ENCODE results near the gene RUFY3. TPM values are rescaled to one million over a fixed set of nuclear protein-coding genes. Genes with fewer than 3 reads are reported as not detected.
"Not testable (repeated sequence)": the region's sequence is repeated elsewhere in the genome, so short reads cannot be mapped to it uniquely, and the experiment has no call there.

The RUFY3 gene
- total RNA-seq, 1 donor: 82.5 TPM

DNA sequence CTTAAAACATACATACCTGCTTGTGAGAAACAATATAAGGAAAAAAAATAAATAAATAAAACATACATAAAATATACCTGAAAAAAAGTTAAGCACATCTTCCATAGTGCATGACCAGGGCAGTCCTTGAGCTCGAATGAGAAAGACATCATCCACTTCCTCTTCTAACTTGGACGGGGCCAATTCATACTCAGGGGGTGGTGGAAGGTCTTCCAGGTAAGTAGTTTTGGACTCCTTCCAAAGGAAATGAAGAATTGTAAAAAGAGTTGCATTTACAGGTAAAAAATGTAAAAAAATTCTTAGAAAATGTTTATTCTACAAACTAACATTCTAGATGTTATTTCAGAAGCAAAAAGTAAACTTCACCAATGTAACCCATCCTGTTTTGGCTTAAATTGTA is 114.3 kb downstream of the RUFY3 start:
- H3K4me1 ChIP-seq (ENCODE audit: insufficient read depth, low read length): peaks cover 17% of the 10 kb centered on the region
- TF ChIP-seq, protein P1, sequence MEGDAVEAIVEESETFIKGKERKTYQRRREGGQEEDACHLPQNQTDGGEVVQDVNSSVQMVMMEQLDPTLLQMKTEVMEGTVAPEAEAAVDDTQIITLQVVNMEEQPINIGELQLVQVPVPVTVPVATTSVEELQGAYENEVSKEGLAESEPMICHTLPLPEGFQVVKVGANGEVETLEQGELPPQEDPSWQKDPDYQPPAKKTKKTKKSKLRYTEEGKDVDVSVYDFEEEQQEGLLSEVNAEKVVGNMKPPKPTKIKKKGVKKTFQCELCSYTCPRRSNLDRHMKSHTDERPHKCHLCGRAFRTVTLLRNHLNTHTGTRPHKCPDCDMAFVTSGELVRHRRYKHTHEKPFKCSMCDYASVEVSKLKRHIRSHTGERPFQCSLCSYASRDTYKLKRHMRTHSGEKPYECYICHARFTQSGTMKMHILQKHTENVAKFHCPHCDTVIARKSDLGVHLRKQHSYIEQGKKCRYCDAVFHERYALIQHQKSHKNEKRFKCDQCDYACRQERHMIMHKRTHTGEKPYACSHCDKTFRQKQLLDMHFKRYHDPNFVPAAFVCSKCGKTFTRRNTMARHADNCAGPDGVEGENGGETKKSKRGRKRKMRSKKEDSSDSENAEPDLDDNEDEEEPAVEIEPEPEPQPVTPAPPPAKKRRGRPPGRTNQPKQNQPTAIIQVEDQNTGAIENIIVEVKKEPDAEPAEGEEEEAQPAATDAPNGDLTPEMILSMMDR (IDR thresholded peaks at IDR 0.05; ENCODE audit: extremely low read depth, low read depth, low read length): no peak
- DNase-seq (ENCODE audit: insufficient read length, low spot score, missing footprints): no peak
- H3K4me2 ChIP-seq (ENCODE audit: insufficient read depth, low read length): peak overlapping the region; percentile 48
- H3K4me3 ChIP-seq (ENCODE audit: insufficient read depth, low read length): no peak overlapping the region
- H3K27me3 ChIP-seq (ENCODE audit: insufficient read depth, low read length): no peaks in the 10 kb centered on the region
- H3K36me3 ChIP-seq (ENCODE audit: insufficient read depth, low read length): peaks cover 38% of the 10 kb centered on the region
- H3K79me2 ChIP-seq (ENCODE audit: insufficient read depth, low read length): peaks cover 77% of the 10 kb centered on the region
- no peak overlapping the region for H2AFZ ChIP-seq (ENCODE audit: low read length)
- H3K9me3 ChIP-seq (ENCODE audit: low read depth, low read length): no peaks in the 10 kb centered on the region
- peaks cover 48% of the 10 kb centered on the region for H4K20me1 ChIP-seq (ENCODE audit: insufficient read depth, low read length)
- no peak overlapping the region for H3K27ac ChIP-seq (ENCODE audit: low read depth, low read length)

- Histone ChIP-seq H4K20me1 (ENCODE audit: insufficient read depth, low read length) (peaks cover 38% of the 10 kb centered on the region), H3K27me3 (ENCODE audit: insufficient read depth, low read length) (no peaks in the 10 kb centered on the region), H3K4me3 (ENCODE audit: insufficient read depth, low read length) (peak overlapping the region; percentile 91), H3K4me2 (ENCODE audit: insufficient read depth, low read length) (peak overlapping the region; percentile 99), H3K79me2 (ENCODE audit: insufficient read depth, low read length) (peaks cover 60% of the 10 kb centered on the region), H3K9me3 (ENCODE audit: low read depth, low read length) (no peaks in the 10 kb centered on the region), H3K36me3 (ENCODE audit: insufficient read depth, low read length) (peaks cover 17% of the 10 kb centered on the region), H2AFZ (ENCODE audit: low read length) (peak overlapping the region; percentile 15), H3K4me1 (ENCODE audit: insufficient read depth, low read length) (peaks cover 17% of the 10 kb centered on the region), H3K27ac (ENCODE audit: low read depth, low read length) (peak overlapping the region; percentile 85)
- DNase-seq (ENCODE audit: insufficient read length, low spot score, missing footprints): peak; percentile 52
- TF ChIP-seq, protein P1 (IDR thresholded peaks at IDR 0.05; ENCODE audit: extremely low read depth, low read depth, low read length): no peak
Measured at GRCh38 chr4:70838204-70838603, 116.4 kb downstream of the RUFY3 start.

DNA sequence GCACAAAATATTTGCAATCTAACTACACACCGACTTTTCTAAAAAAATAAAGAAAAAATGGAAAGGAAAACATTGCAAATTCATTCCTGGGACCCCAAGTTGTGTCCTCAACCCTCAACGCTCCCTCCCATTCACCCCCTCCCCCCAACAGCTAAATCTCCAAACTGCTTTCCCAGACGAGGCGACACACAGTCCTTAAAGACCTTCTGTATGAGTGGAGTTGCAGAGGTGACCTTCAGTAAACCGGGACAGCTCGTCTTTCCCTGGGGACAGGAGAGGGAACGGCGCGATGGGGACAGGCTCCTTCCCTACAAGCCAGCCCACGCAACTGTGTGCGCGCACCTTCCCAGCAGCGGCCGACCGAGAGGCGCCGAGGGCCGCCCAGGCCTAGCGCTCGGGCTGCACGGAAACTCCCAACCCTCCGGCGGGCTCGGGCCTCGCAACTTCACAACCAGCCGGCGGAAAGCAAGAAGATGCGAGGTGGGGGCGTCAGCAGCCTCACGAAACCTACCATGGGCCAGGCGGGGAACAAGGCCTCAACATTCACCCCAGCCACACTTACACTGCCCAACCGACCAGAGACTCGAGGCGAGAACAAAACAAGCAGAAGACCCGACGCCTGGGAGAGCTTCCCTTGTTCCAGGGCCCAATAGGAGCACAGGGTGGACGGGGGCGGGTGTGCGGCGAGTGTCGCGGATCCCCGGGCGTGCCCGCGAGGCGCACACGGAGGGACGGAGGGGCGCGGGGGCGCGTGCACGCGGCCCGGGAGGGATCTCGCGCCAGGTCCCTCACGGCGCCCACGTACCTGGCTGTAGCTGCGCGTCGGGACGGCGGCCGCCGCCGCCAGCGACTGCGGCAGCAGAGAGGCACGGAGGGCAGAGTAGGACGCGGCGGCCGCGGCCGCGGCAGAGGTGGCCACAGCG is 117.2 kb downstream of the RUFY3 start:
- Histone ChIP-seq H2AFZ (ENCODE audit: low read length) (peak overlapping the region; percentile 83), H3K4me1 (ENCODE audit: insufficient read depth, low read length) (peaks cover 10% of the 10 kb centered on the region), H3K79me2 (ENCODE audit: insufficient read depth, low read length) (peaks cover 52% of the 10 kb centered on the region), H3K4me2 (ENCODE audit: insufficient read depth, low read length) (peak overlapping the region; percentile 99), H3K4me3 (ENCODE audit: insufficient read depth, low read length) (peak overlapping the region; percentile 91), H3K27ac (ENCODE audit: low read depth, low read length) (peak overlapping the region; percentile 85), H3K27me3 (ENCODE audit: insufficient read depth, low read length) (no peaks in the 10 kb centered on the region), H3K36me3 (ENCODE audit: insufficient read depth, low read length) (peaks cover 11% of the 10 kb centered on the region), H3K9me3 (ENCODE audit: low read depth, low read length) (no peaks in the 10 kb centered on the region), H4K20me1 (ENCODE audit: insufficient read depth, low read length) (peaks cover 33% of the 10 kb centered on the region)
- TF ChIP-seq, protein P1 (IDR thresholded peaks at IDR 0.05; ENCODE audit: extremely low read depth, low read depth, low read length): no peak
- peak; percentile 96 for DNase-seq (ENCODE audit: insufficient read length, low spot score, missing footprints)

GRCh38 chr4:70839589-70840093 is 117.9 kb downstream of the RUFY3 start, which contains the start of gene GRSF1:
Gene GRSF1 (minus strand): TSS chr4:70839890. CDS start chr4:70839827, 63 bp downstream.
- Histone ChIP-seq H3K9me3 (ENCODE audit: low read depth, low read length) (no peaks in the 10 kb centered on the region), H3K4me3 (ENCODE audit: insufficient read depth, low read length) (peak within 1 kb of the TSS; percentile 91), H4K20me1 (ENCODE audit: insufficient read depth, low read length) (peaks cover 33% of the 10 kb centered on the region), H3K27ac (ENCODE audit: low read depth, low read length) (peak within 1 kb of the TSS; percentile 85), H3K36me3 (ENCODE audit: insufficient read depth, low read length) (peaks cover 7% of the 10 kb centered on the region), H3K4me2 (ENCODE audit: insufficient read depth, low read length) (peak within 1 kb of the TSS; percentile 99), H3K79me2 (ENCODE audit: insufficient read depth, low read length) (peaks cover 46% of the 10 kb centered on the region), H2AFZ (ENCODE audit: low read length) (peak within 1 kb of the TSS; percentile 83), H3K27me3 (ENCODE audit: insufficient read depth, low read length) (no peaks in the 10 kb centered on the region), H3K4me1 (ENCODE audit: insufficient read depth, low read length) (peaks cover 10% of the 10 kb centered on the region)
- TF ChIP-seq, protein P1 (IDR thresholded peaks at IDR 0.05; ENCODE audit: extremely low read depth, low read depth, low read length): no peak
- peak; percentile 98 for DNase-seq (ENCODE audit: insufficient read length, low spot score, missing footprints)

DNA sequence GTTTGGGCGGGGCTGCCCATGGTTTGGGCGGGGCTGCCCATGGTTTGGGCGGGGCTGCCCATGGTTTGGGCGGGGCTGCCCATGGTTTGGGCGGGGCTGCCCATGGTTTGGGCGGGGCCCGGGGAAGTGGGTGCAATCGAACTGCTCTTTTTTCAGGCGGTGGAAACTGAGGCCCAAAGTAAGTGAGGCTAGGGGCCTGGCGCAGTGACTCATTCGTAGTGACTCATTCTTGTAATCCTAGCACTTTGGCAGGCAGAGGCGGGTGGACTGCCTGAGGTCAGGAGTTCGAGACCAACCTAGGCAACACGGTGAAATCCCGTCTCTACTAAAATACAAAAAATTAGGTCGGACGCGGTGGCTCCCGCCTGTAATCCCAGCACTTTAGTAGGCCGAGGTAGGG is 118.4 kb downstream of the RUFY3 start:
- not testable (repeated sequence) for H3K4me3 ChIP-seq (ENCODE audit: insufficient read depth, low read length); H3K4me1 ChIP-seq (ENCODE audit: insufficient read depth, low read length); H3K27ac ChIP-seq (ENCODE audit: low read depth, low read length); H3K9me3 ChIP-seq (ENCODE audit: low read depth, low read length); H3K27me3 ChIP-seq (ENCODE audit: insufficient read depth, low read length); H2AFZ ChIP-seq (ENCODE audit: low read length); H3K36me3 ChIP-seq (ENCODE audit: insufficient read depth, low read length); H3K4me2 ChIP-seq (ENCODE audit: insufficient read depth, low read length)
- Histone ChIP-seq H4K20me1 (ENCODE audit: insufficient read depth, low read length) (peaks cover 30% of the 10 kb centered on the region), H3K79me2 (ENCODE audit: insufficient read depth, low read length) (peaks cover 41% of the 10 kb centered on the region)
- peak; percentile 65 for DNase-seq (ENCODE audit: insufficient read length, low spot score, missing footprints)
